Stomach (tissue), 9 donors: ENCODE results near the gene TNK1. TPM values are rescaled to one million over a fixed set of nuclear protein-coding genes. Genes with fewer than 3 reads are reported as not detected.
"Not testable (repeated sequence)": the region's sequence is repeated elsewhere in the genome, so short reads cannot be mapped to it uniquely, and the experiment has no call there.

Experiments
- DNase-seq, 2 donors: peaks; one replicate each; pipeline versions ENCODE4 v3.0.0 to v3.0.0-alpha.2; 2013 to 2019
- H3K27ac ChIP-seq, 5 donors: fragments of 200-600 bp in 4 of 5; sonication (generic) in 4 of 5; one replicate each; pipeline ENCODE4 v1.5.1; 2013 to 2019; ENCODE audit warnings: mild to moderate bottlenecking in 1 of 5, moderate library complexity in 1 of 5
- H3K27me3 ChIP-seq, 3 donors: fragments of 200-600 bp; sonication (generic); one replicate each; pipeline ENCODE4 v1.5.1; 2017 to 2019; ENCODE audit warnings: mixed run types in 1 of 3
- H3K36me3 ChIP-seq, 4 donors: fragments of 200-600 bp; sonication (generic); 1 replicate in 3 of 4; 2 replicates in 1 of 4; pipeline ENCODE4 v1.5.1; 2016 to 2019
- H3K4me1 ChIP-seq, 4 donors: fragments of 200-600 bp; sonication (generic); one replicate each; pipeline ENCODE4 v1.5.1; 2016 to 2019
- H3K4me3 ChIP-seq, 4 donors: fragments of 200-600 bp; sonication (generic) in 3 of 4; one replicate each; pipeline ENCODE4 v1.5.1; 2016 to 2019; ENCODE audit warnings: mild to moderate bottlenecking in 1 of 4
- H3K9me3 ChIP-seq, 4 donors: fragments of 200-600 bp; sonication (generic); one replicate each; pipeline ENCODE4 v1.5.1; 2016 to 2019
- EP300 ChIP-seq: sonication (generic); formaldehyde crosslinking; IDR thresholded peaks from one replicate; pipeline ENCODE4 v1.6.1; 2017; ENCODE audit warnings: antibody characterized with exemption
- POLR2A ChIP-seq, 4 donors: fragments of 450-650 bp; IDR thresholded peaks; one replicate each; pipeline ENCODE4 v1.6.1; 2016; ENCODE audit warnings: antibody characterized with exemption in 4 of 4, control low read depth in 2 of 4, mild to moderate bottlenecking in 1 of 4, moderate library complexity in 1 of 4
- POLR2AphosphoS5 ChIP-seq, 3 donors: sonication (generic); formaldehyde crosslinking; IDR thresholded peaks; one replicate each; pipeline ENCODE4 v1.6.1; 2016; ENCODE audit warnings: antibody characterized with exemption in 3 of 3
- WGBS, 5 donors: extraction: QIAGEN DNeasy Blood & Tissue Kit in 3 of 5; methylation state at CpG; one replicate each; pipeline versions ENCODE4 v1.1.5 to v1.1.7; 2013 to 2018; 5-methylcytosine and 5-hydroxymethylcytosine counted together
- intact Hi-C: fragments of 100-400 bp; cut with DNase I; formaldehyde crosslinking; loops from one replicate; pipeline ENCODE4 v1.15.1; 2023; ENCODE audit warnings: low total_unique reads
- polyA plus RNA-seq, 3 donors: library from polyadenylated mRNA; stranded (reverse); fragments of 200-250 nt; gene quantifications; one replicate each; pipeline ENCODE4 v1.2.3, GENCODE V29; 2013
- total RNA-seq, 5 donors: library from RNA; depleted of rRNA; stranded (reverse); fragments of >200 nt; gene quantifications; one replicate each; pipeline versions ENCODE4 v1.1.0 to v1.2.3, GENCODE V29; 2014 to 2016
- TF ChIP-seq, protein P1 (sequence below), 7 experiments: fragments of 450-650 bp in 4 of 7; fragments of 200-600 bp in 3 of 7; sonication (generic) in 3 of 7; IDR thresholded peaks; one replicate each; pipeline ENCODE4 v1.5.1; 2016 to 2019; ENCODE audit warnings: antibody characterized with exemption in 7 of 7, control low read depth in 2 of 7, mild to moderate bottlenecking in 1 of 7
- donor health status: healthy with polysubstance abuse.
- donor health status: Bipolar disorder and iron deficiency.
- donor health status: healthy.

Gene TNK1
- total and polyA plus RNA-seq, 8 donors, result 5.7 to 37.1 (median 10.4) TPM

GRCh38 chr17:7363311-7363710, 17.6 kb upstream of the TNK1 start:
- intact Hi-C loops, result loop anchor here (10.0 kb wide), 1 partner anchor 61 kb away; the partner anchor contains the start of genes SPEM1, SPEM2 and SPEM3
- no peak for DNase-seq
- H3K9me3 ChIP-seq, result no peaks in the 10 kb centered on the region
- TF ChIP-seq POLR2A (IDR thresholded peaks at IDR 0.05) (no peak), EP300 (no peak), POLR2AphosphoS5 (IDR thresholded peaks at IDR 0.05) (no peak)
- TF ChIP-seq, protein P1, sequence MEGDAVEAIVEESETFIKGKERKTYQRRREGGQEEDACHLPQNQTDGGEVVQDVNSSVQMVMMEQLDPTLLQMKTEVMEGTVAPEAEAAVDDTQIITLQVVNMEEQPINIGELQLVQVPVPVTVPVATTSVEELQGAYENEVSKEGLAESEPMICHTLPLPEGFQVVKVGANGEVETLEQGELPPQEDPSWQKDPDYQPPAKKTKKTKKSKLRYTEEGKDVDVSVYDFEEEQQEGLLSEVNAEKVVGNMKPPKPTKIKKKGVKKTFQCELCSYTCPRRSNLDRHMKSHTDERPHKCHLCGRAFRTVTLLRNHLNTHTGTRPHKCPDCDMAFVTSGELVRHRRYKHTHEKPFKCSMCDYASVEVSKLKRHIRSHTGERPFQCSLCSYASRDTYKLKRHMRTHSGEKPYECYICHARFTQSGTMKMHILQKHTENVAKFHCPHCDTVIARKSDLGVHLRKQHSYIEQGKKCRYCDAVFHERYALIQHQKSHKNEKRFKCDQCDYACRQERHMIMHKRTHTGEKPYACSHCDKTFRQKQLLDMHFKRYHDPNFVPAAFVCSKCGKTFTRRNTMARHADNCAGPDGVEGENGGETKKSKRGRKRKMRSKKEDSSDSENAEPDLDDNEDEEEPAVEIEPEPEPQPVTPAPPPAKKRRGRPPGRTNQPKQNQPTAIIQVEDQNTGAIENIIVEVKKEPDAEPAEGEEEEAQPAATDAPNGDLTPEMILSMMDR (IDR thresholded peaks at IDR 0.05), result no peak
- H3K4me3 ChIP-seq, result no peak overlapping the region
- no peak overlapping the region for H3K27ac ChIP-seq
- no peaks in the 10 kb centered on the region for H3K36me3 ChIP-seq
- 87 to 96% (median 92%) methylated on average over 6 of the region's 6 CpGs for WGBS, 5 donors
- no peaks in the 10 kb centered on the region for H3K27me3 ChIP-seq
- no peaks in the 10 kb centered on the region for H3K4me1 ChIP-seq

DNA sequence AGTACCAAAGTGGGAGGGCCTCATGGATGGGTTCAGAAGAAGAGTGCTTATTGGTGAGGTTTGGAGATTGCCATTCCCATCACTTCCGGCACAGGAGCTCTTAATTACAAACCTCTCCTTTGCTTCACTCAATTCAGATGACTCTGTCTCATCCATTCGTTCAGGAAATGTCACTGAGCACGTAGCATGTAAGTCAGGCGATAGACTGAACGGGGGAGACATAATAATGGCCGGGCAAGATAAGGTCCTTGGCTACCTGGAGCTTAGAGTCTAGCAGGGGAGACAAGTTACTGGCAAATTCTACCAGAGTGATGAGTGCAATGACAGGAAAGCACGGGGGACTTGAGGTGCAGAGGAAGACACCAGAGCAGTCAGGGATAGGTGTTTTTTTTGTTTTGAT, 14.9 kb upstream of the TNK1 start:
- not testable (repeated sequence) for H3K27ac ChIP-seq, H3K4me3 ChIP-seq, H3K36me3 ChIP-seq, H3K9me3 ChIP-seq, H3K4me1 ChIP-seq, DNase-seq
- H3K27me3 ChIP-seq, result peaks cover 0 to 10% (median 0%) of the 10 kb centered on the region in 3 donors
- WGBS, 5 donors, result 75 to 86% (median 84%) methylated on average over 6 to 7 of the region's 7 CpGs
- intact Hi-C loops, result loop anchor here (10.0 kb wide), 1 partner anchor 59 kb away; the partner anchor contains the start of genes SPEM1, SPEM2 and SPEM3

DNA sequence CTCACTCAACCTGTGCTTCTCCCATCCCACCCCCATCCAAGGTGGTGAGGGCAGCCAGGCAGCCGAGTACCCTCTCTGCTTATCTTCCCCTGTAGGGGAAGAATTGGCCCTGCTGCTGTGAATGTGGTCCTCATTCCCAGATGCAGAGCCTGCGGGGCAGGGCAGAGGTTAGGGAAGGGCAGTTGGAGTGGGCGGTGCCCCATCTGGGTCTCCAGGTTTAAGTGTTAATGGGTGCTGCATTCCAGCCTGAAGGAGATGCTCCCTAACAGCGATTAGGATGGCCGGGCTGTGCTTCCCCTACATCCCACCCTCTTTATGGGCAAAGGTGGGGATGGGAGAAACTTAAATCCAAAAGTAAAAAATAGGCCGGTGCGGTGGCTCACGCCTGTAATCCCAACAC, 13.8 kb upstream of the TNK1 start:
- TF ChIP-seq POLR2AphosphoS5 (IDR thresholded peaks at IDR 0.05) (no peak), EP300 (no peak), POLR2A (IDR thresholded peaks at IDR 0.05) (no peak)
- TF ChIP-seq, protein P1 (IDR thresholded peaks at IDR 0.05), result no peak
- WGBS, 5 donors, result 80 to 85% (median 82%) methylated on average over 7 to 8 of the region's 8 CpGs
- Histone ChIP-seq H3K9me3 (no peaks in the 10 kb centered on the region), H3K27me3 (peaks cover 0 to 13% (median 0%) of the 10 kb centered on the region in 3 donors), H3K27ac (no peak overlapping the region), H3K4me3 (no peak overlapping the region), H3K4me1 (no peaks in the 10 kb centered on the region), H3K36me3 (no peaks in the 10 kb centered on the region)
- intact Hi-C loops, result loop anchor here (10.0 kb wide), 1 partner anchor 58 kb away; the partner anchor contains the start of genes SPEM1, SPEM2 and SPEM3
- no peak for DNase-seq

DNA sequence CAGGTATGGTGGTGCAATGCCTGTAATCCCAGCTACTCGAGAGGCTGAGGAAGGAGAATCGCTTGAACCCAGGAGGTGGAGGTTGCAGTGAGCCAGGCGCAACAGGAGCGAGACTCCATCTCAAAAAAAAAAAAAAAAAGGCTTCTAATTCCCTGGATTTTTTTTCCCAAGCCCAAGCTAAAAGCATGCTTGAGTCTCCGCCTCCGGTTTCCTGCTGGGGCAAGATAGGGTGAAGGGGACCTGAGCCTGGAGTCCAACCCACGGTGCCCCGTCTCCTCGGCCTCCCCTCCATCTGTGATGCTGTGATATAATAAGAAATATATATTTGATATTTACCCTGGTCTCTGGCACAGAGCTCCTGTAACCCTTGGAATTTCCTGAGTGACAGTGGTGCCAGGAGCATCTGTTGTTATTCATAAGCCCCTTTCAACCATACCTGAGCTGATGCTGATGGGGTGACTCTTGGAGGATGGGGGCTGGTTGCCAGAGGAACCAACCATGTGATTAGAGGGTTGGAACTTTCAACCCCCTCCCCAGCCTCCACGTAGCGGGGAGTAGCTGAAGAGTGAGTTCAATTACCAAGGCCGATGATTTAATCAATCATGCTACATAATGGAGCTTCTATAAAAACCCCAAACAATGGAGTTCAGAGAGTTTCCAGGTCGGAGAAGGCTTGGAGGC, 12.8 kb upstream of the TNK1 start:
- H3K4me1 ChIP-seq, result no peaks in the 10 kb centered on the region
- DNase-seq, result no peak
- no peaks in the 10 kb centered on the region for H3K36me3 ChIP-seq
- H3K27me3 ChIP-seq, result peaks cover 0 to 13% (median 0%) of the 10 kb centered on the region in 3 donors
- WGBS, 5 donors, result 64 to 75% (median 71%) methylated on average over 13 of the region's 13 CpGs
- intact Hi-C loops, result loop anchor here (10.0 kb wide), 1 partner anchor 57 kb away; the partner anchor contains the start of genes SPEM1, SPEM2 and SPEM3
- H3K9me3 ChIP-seq, result no peaks in the 10 kb centered on the region
- TF ChIP-seq POLR2AphosphoS5 (IDR thresholded peaks at IDR 0.05), result no peak
- TF ChIP-seq, protein P1 (IDR thresholded peaks at IDR 0.05), result no peak
- TF ChIP-seq EP300, result no peak
- TF ChIP-seq POLR2A (IDR thresholded peaks at IDR 0.05), result no peak
- no peak overlapping the region for H3K4me3 ChIP-seq
- H3K27ac ChIP-seq, result no peak overlapping the region

GRCh38 chr17:7368599-7368994, 12.3 kb upstream of the TNK1 start:
- not testable (repeated sequence) for H3K9me3 ChIP-seq, H3K27ac ChIP-seq, H3K4me3 ChIP-seq, H3K4me1 ChIP-seq, DNase-seq, H3K36me3 ChIP-seq
- intact Hi-C loops, result loop anchor here (10.0 kb wide), 1 partner anchor 56 kb away; the partner anchor contains the start of genes SPEM1, SPEM2 and SPEM3
- WGBS, 5 donors, result 86 to 91% (median 90%) methylated on average over 5 of the region's 5 CpGs
- H3K27me3 ChIP-seq, result peaks cover 0 to 13% (median 0%) of the 10 kb centered on the region in 3 donors
